ENCODE data around the gene NSUN4. TPM values are rescaled to one million over a fixed set of nuclear protein-coding genes. Genes with fewer than 3 reads are reported as not detected.

Gene NSUN4
- total RNA-seq, 2 donors from 2014 or later = 18.3 to 19.0 TPM

DNA sequence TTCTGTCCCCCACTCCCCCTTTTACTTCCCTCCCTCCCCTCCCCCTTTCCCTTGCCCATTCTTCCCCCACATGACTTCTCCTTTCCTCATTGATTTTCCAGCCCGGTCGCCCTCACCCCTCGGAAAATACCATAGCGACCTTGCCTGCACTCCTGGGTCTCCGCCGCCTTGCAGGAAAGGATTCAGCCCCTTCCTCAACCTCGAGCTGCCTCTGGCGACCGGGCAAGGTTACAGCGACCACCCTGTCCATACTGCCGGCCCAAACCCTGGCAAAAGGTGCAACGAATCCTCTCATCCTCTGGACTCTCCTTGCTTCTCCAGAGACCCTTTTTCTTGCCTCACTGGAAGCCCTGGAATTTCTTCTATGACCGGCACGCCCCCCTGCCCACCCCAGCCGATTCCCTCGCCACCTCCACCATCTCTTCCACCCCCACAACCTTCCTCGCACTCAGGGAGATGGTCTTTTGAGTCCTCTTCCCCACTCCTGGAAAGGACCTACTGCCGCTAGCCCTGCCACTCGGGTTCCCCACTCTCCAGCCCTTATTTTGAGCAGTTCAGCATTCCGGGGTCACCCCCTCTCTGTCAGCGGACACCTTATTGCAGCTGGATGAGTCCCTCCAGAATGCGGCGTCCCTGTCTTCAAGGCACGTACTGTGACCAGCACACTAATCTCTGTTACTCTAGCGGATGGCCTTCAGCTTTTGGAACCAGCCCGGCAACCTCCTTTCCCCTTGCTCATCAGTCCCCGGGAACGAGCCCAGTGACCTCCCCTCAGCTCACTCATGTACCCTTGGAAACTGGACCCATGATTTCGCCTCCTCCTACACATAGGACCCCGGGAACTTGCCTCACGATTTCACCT, 846 bp downstream of the NSUN4 start:
- Histone ChIP-seq H3K36me3 (peaks cover under 1% of the 10 kb centered on the region), H3K9ac (ENCODE audit: low read depth in 2 of 2, low read length in 2 of 2) (peak overlapping the region; percentile 64 to 85), H3K9me3 (no peaks in the 10 kb centered on the region), H3K27me3 (no peaks in the 10 kb centered on the region), H3K4me1 (peaks cover 4% of the 10 kb centered on the region), H3K4me3 (peak overlapping the region; percentile 57), H3K27ac (peak overlapping the region; percentile 99)
- TF ChIP-seq, protein P1, sequence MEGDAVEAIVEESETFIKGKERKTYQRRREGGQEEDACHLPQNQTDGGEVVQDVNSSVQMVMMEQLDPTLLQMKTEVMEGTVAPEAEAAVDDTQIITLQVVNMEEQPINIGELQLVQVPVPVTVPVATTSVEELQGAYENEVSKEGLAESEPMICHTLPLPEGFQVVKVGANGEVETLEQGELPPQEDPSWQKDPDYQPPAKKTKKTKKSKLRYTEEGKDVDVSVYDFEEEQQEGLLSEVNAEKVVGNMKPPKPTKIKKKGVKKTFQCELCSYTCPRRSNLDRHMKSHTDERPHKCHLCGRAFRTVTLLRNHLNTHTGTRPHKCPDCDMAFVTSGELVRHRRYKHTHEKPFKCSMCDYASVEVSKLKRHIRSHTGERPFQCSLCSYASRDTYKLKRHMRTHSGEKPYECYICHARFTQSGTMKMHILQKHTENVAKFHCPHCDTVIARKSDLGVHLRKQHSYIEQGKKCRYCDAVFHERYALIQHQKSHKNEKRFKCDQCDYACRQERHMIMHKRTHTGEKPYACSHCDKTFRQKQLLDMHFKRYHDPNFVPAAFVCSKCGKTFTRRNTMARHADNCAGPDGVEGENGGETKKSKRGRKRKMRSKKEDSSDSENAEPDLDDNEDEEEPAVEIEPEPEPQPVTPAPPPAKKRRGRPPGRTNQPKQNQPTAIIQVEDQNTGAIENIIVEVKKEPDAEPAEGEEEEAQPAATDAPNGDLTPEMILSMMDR (IDR thresholded peaks at IDR 0.05) = no peak
- no peak for DNase-seq
- intact Hi-C loops (cut with DNase I) = loop anchor here (10.0 kb wide), 1 partner anchor 97 kb away; the partner anchor contains the start of gene RAD54L

DNA sequence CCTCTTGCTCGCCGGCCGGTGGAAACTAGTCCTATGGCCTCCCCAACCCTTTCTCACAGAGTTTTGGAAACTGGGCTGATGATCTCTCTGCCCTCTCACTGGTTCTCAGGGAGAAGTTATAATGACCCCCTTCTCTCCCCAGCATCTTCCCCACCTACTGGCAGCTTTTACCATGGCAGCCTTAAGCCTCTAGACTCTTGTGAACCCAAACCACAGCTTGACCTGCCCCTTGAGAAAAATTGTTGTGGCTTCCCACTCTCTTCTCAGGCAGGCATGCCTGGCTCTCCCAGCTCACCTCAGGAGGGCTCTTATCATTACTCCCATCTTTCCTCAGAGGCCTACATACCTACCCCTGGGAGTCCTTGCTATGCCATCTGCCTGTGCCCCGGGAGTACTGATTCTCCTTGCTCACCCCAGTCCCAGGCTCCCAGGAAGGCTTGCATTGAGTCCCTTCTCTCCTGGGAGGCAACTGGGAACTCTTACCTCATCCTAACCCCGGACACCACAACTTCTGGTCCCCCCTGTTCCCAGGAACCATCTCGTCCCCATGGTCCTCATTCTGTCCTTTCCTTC, 1.6 kb downstream of the NSUN4 start:
- no peak for DNase-seq
- Histone ChIP-seq H3K36me3 (peaks cover 5% of the 10 kb centered on the region), H3K27me3 (no peaks in the 10 kb centered on the region), H3K9ac (ENCODE audit: low read depth in 2 of 2, low read length in 2 of 2) (no peak overlapping the region), H3K4me3 (no peak overlapping the region), H3K27ac (no peak overlapping the region), H3K4me1 (peaks cover 4% of the 10 kb centered on the region), H3K9me3 (no peaks in the 10 kb centered on the region)
- intact Hi-C loops (cut with DNase I) = loop anchor here (10.0 kb wide), 1 partner anchor 97 kb away; the partner anchor contains the start of gene RAD54L
- TF ChIP-seq, protein P1 (IDR thresholded peaks at IDR 0.05) = no peak

DNA sequence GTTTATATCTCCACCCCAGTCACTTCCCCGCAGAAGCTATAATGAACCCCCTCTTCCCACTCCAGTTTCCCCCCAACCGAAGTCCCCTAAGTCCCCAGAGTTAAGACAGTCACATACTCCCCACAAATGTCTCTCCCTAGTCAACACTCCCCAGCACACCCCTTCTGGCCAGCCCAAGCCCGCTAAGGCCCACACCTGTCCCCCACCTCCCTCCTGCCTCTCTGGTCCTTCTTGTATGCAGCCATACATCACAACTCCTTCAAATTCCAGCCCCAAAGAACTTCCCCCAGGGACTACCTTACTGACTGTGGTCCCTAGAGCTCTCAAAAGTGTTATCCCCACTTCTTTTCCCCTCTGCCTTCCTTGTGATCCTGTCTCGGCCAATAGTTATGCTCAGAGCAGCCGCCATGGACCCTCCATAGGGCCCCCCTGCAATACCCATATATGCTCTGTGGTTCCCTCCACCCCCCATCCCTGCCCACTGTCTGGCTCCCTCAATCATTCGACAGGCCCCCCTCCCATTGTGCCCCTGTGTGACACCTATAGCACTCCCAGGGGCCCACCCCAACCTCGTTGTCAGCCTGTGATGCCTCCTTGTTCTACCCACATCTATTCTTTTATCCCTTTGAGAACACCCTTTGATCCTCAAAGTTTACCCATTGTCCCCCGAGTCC, 2.2 kb downstream of the NSUN4 start:
- Histone ChIP-seq H3K27me3 (no peaks in the 10 kb centered on the region), H3K36me3 (peaks cover 5% of the 10 kb centered on the region), H3K9me3 (no peaks in the 10 kb centered on the region), H3K4me3 (no peak overlapping the region), H3K27ac (no peak overlapping the region), H3K4me1 (peaks cover 4% of the 10 kb centered on the region), H3K9ac (ENCODE audit: low read depth in 2 of 2, low read length in 2 of 2) (no peak overlapping the region)
- intact Hi-C loops (cut with DNase I) = loop anchor here (10.0 kb wide), 1 partner anchor 98 kb away; the partner anchor contains the start of gene RAD54L
- TF ChIP-seq, protein P1 (IDR thresholded peaks at IDR 0.05) = no peak
- no peak for DNase-seq

DNA sequence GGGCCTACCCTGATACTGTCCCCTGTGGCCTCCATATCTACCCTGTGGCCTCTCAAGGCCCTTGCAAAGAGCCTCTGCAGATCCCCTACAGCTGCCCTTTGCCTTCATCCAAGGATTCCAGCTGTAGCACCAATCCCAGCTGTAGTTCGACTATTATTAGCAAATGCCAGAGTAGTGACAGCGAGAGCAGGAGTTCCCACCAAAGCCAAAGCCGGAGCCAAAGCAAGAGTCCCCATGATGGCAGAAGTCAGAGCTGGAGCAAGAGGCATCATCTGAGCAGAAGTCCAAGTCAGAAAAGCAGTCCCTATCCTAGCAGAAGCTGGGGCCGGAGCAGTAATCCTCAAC, 2.7 kb downstream of the NSUN4 start:
- Histone ChIP-seq H3K9me3 (no peaks in the 10 kb centered on the region), H3K27me3 (no peaks in the 10 kb centered on the region), H3K4me1 (peaks cover 4% of the 10 kb centered on the region), H3K36me3 (peaks cover 5% of the 10 kb centered on the region), H3K27ac (no peak overlapping the region), H3K4me3 (no peak overlapping the region), H3K9ac (ENCODE audit: low read depth in 2 of 2, low read length in 2 of 2) (no peak overlapping the region)
- TF ChIP-seq, protein P1 (IDR thresholded peaks at IDR 0.05) = no peak
- intact Hi-C loops (cut with DNase I) = loop anchor here (10.0 kb wide), 1 partner anchor 99 kb away; the partner anchor contains the start of gene RAD54L
- no peak for DNase-seq

DNA sequence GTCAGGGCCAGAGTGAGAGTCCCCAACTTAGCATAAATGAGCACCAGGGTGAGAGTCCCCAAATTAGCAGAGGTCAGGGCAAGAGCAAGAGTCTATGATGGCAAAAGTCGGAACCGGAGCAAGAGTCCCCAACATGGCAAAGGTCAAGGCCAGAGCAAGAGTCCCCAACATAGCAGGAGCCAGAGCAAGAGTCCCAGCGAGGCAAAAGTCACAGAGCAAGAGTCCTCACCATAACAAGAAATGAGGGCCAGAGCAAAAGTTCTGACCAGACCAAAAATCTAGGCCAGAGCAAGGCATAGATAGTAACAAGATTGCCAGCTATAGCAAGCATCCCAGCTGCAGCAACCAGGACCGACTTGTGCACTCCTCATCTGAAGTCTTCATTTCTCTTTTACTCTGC, 3.1 kb downstream of the NSUN4 start:
- H3K9me3 ChIP-seq = no peaks in the 10 kb centered on the region
- no peaks in the 10 kb centered on the region for H3K27me3 ChIP-seq
- TF ChIP-seq, protein P1 (IDR thresholded peaks at IDR 0.05) = no peak
- H3K9ac ChIP-seq (ENCODE audit: low read depth in 2 of 2, low read length in 2 of 2) = no peak overlapping the region
- no peak for DNase-seq
- intact Hi-C loops (cut with DNase I) = loop anchor here (10.0 kb wide), 1 partner anchor 99 kb away; the partner anchor contains the start of gene RAD54L
- peaks cover 4% of the 10 kb centered on the region for H3K4me1 ChIP-seq
- no peak overlapping the region for H3K27ac ChIP-seq
- peaks cover 5% of the 10 kb centered on the region for H3K36me3 ChIP-seq
- H3K4me3 ChIP-seq = no peak overlapping the region

All from colonic mucosa (tissue), 4 donors.